ENCODE results near the gene ADM2.
"Not testable (repeated sequence)": the region's sequence is repeated elsewhere in the genome, so short reads cannot be mapped to it uniquely, and the experiment has no call there.

ADM2 gene

DNA sequence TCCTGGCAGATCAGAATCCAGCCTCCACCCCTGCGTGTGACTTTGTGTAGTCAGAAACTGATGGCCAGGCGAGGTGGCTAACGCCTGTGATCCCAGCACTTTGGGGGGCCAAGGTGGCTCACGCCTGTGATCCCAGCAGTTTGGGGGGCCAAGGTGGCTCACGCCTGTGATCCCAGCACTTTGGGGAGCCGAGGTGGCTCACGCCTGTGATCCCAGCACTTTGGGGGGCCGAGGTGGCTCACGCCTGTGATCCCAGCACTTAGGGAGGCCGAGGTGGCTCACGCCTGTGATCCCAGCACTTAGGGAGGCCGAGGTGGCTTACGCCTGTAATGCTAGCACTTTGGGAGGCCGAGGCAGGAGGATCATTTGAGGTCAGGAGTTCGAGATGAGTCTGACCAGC lies 31.8 kb downstream of the ADM2 start:
- H3K4me3 ChIP-seq (ENCODE audit: low read depth, low read length), result no peak overlapping the region
- DNase-seq (ENCODE audit: low read depth), result no peak
- TF ChIP-seq, protein P1, sequence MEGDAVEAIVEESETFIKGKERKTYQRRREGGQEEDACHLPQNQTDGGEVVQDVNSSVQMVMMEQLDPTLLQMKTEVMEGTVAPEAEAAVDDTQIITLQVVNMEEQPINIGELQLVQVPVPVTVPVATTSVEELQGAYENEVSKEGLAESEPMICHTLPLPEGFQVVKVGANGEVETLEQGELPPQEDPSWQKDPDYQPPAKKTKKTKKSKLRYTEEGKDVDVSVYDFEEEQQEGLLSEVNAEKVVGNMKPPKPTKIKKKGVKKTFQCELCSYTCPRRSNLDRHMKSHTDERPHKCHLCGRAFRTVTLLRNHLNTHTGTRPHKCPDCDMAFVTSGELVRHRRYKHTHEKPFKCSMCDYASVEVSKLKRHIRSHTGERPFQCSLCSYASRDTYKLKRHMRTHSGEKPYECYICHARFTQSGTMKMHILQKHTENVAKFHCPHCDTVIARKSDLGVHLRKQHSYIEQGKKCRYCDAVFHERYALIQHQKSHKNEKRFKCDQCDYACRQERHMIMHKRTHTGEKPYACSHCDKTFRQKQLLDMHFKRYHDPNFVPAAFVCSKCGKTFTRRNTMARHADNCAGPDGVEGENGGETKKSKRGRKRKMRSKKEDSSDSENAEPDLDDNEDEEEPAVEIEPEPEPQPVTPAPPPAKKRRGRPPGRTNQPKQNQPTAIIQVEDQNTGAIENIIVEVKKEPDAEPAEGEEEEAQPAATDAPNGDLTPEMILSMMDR (conservative IDR thresholded peaks at IDR 0.05; ENCODE audit: low read depth, low read length), result no peak

GRCh38 chr22:50516068-50516467 lies 34.7 kb downstream of the ADM2 start:
- TF ChIP-seq, protein P1 (conservative IDR thresholded peaks at IDR 0.05; ENCODE audit: low read depth, low read length), result no peak
- no peak overlapping the region for H3K4me3 ChIP-seq (ENCODE audit: low read depth, low read length)

GRCh38 chr22:50516891-50517290 lies 35.5 kb downstream of the ADM2 start:
- TF ChIP-seq, protein P1 (conservative IDR thresholded peaks at IDR 0.05; ENCODE audit: low read depth, low read length), result no peak
- no peak overlapping the region for H3K4me3 ChIP-seq (ENCODE audit: low read depth, low read length)
- no peak for DNase-seq (ENCODE audit: low read depth)

More at GRCh38 chr22:50516068-50516467, 34.7 kb downstream of the ADM2 start:
- DNase-seq (ENCODE audit: low read depth), result no peak

GRCh38 chr22:50517495-50518260 lies 36.3 kb downstream of the ADM2 start:
- no peak overlapping the region for H3K4me3 ChIP-seq (ENCODE audit: low read depth, low read length)

DNA sequence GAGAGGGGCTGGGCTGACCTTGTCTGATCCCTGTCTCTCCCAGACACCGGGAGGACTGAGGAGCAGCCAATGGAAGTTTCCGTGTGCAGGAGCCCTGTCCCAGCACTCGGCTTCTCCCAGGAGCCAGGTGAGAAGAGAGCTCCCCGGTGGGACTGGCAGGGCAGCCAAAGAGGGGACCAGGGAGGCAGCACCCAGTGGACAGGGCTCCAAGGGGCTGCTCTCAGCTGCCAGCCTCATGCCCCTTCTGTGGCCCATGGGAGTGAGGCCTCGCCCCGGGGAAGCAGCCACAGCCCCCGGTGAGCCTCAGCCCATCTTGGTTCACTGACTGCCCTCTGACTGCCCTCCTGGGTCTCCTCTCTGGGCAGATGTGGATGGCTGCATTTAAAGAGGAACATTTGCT lies 37.3 kb downstream of the ADM2 start:
- TF ChIP-seq, protein P1 (conservative IDR thresholded peaks at IDR 0.05; ENCODE audit: low read depth, low read length), result no peak
- no peak for DNase-seq (ENCODE audit: low read depth)
- H3K4me3 ChIP-seq (ENCODE audit: low read depth, low read length), result no peak overlapping the region

More at GRCh38 chr22:50517495-50518260, 36.3 kb downstream of the ADM2 start:
- TF ChIP-seq, protein P1 (conservative IDR thresholded peaks at IDR 0.05; ENCODE audit: low read depth, low read length), result no peak
- DNase-seq (ENCODE audit: low read depth), result no peak

- DNase-seq (ENCODE audit: low read depth), result no peak
- TF ChIP-seq, protein P1 (conservative IDR thresholded peaks at IDR 0.05; ENCODE audit: low read depth, low read length), result no peak
- no peak overlapping the region for H3K4me3 ChIP-seq (ENCODE audit: low read depth, low read length)
Observed at GRCh38 chr22:50519151-50519550, 37.8 kb downstream of the ADM2 start.

- not testable (repeated sequence) for DNase-seq (ENCODE audit: low read depth); H3K4me3 ChIP-seq (ENCODE audit: low read depth, low read length)
Observed at GRCh38 chr22:50520184-50520583, 38.8 kb downstream of the ADM2 start.
